Glomerular visceral epithelial cell (primary cell): ENCODE results near the gene PHGDH.
A peak's percentile ranks its signal among the peaks of the same experiment; 100 is the strongest.

Experiments
- DNase-seq: peaks from one replicate; pipeline ENCODE4 v3.0.0-alpha.2; 2016; ENCODE audit errors: extremely low spot score

PHGDH gene

GRCh38 chr1:119732465-119733168, 20.9 kb downstream of the PHGDH start:
- no peak for DNase-seq

- DNase-seq, result no peak
Measured at GRCh38 chr1:119733754-119734153, 22.0 kb downstream of the PHGDH start.

DNA sequence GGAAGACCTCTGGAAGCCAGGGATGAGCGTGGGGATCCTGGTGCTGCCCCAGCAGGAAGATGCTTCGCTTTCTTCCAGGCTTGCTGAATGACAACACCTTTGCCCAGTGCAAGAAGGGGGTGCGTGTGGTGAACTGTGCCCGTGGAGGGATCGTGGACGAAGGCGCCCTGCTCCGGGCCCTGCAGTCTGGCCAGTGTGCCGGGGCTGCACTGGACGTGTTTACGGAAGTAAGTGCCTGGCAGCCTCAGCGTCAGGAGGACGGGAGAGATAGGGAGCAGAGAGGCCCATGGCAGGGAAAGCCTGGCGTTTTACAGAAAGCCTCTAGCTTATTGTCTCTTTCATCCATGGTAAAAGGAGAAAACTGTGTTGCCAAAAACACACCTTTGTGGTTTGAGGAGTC, 23.5 kb downstream of the PHGDH start:
- no peak for DNase-seq

- no peak for DNase-seq
Measured at GRCh38 chr1:119736649-119737039, 24.9 kb downstream of the PHGDH start.

GRCh38 chr1:119737040-119737682, 25.4 kb downstream of the PHGDH start:
- DNase-seq, result no peak

DNA sequence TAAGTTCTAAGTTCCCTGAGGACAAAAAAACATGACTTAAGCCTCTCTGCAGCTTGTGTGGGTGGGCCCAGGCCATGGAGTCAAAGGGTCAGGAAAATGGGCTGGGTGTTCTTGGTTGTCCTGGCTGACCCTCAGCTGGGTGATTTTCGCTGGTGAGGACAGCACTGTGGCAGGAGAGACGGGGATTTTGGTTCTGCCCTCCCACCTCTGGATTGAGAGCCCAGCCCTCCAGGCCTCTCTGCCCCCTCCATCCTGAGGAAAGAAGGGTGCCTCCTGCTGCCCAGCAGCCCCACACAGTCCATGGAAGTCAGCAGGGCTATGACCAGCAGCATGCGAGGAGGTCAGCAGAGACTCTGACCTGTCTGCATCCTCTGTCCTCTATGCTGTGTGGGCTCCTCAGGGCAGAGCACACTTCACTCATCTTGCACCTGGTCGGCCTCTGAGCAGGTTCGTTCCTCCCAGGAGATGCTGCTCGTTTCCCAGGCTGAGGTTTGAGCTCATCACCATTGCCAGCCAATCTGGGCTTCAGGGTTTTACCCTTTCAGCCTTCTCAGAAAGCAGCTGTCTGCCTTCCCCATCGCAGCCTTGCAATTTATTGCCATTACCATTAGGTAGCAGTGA, 26.5 kb downstream of the PHGDH start:
- no peak for DNase-seq

DNA sequence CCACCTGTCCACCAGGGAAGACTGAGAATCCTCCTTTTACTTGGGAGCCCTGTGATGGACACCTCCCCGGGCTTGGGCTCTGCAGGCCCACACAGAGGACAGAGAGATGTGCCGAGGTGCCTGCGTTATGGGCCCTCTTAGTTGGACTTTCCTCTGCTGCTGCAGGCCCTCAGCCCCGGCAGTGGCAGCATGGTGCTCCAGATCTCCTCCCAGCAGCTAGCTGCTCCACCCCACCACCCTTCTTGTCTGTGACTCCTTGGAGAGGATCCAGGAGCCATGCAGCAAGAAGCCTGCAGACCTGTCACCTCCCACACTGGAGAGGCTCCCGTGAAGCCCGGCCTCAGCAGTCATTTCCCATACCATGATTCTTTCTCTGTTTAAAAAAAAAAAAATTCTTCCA, 27.4 kb downstream of the PHGDH start:
- no peak for DNase-seq

DNA sequence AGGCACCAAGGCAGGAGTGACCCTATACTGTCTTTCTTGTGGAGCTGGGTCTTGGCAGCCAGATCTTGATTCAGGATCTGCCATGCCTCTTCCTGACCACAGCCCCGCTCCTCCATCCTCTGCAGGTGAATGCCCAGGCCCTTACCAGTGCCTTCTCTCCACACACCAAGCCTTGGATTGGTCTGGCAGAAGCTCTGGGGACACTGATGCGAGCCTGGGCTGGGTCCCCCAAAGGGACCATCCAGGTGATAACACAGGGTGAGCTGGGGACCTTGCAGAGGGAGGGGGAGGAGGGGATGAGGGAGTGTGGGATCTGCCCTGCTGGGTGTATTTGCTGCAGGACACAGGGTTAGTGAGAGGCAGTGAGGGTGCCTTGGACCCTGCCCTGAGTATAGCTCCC, 28.5 kb downstream of the PHGDH start:
- no peak for DNase-seq

DNA sequence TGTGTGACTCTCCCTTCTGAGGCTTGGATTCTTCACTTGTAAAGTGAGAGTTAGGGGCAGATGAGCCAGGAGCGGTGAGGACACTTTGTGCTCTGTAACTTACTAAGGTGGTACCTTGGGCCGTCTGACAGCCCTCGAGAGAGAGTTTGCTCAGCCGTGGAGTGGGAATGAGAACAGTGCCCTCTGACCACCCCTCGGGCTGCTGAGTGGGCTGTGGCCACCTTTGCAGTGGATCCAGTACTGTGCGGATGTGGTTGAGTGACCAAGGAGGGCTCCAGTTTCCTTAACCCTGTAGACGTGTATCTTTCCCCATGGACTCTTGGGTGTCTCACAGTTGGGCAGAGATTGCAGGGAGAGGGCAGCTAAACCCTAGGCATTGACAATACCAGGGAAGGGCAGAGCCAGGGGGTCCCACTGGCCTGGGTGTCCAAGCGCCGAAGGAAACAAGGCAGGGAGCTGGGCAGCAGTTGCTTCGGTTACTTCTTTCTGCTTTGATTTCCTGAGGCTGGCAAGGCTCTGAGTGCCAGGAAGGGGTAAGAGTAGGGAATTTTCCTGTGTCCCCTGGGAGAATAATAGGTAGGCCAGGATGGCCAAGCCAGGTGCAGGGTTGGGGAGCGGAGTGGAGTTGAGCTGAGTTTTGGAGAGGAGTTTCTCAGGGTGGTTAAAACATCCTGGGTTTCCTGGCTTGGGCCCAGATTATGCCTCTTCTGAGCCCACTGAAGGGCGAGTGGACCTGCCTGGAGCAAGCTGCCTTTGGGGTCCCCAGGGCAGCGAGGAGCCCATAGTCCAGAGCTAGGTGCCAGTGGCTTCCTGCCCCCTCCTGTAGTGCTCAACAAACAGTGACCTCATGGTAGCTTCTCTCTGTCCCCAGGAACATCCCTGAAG, 29.4 kb downstream of the PHGDH start:
- no peak for DNase-seq

DNA sequence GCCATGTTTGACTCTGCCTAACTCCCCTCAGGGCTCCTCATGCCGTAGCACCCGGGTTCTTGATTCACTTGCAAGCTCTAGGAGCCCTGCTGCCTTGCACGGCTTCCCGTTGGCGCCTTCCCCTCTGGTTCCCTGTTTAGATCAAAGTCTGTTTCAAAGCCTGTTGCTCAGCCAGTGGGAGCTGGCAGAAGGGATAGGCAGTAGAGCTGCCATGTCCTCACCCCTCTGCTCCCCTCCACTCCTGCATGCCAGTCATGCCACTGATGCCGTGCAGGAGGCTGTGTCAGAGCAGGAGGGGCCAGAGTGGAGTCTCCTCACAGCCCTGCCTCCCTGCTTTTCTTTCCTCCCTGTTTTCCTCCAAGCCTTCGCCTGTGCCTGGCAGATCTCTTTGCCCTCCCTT, 30.5 kb downstream of the PHGDH start:
- no peak for DNase-seq

- no peak for DNase-seq
Measured at GRCh38 chr1:119742677-119743076, 30.9 kb downstream of the PHGDH start.

DNA sequence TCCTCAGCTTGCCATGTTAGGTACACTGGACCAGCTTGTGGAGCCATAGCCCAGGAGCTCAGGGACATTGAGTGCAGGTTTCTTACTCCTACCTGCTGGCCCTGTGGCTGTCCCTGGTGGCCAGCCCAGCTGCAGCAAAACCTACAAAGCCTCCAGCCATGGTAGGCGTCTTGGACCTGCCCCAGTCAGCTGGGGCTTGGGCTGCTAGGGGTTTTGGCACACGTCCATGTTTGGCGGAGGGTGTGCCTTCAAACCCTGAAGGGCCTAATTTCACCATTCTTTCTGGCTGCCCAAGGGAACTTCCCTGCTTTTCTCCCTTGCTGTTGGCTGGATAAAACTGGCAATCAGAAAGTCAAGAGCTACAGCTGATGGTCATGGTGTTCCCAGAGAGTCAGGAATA, 31.6 kb downstream of the PHGDH start:
- no peak for DNase-seq

GRCh38 chr1:119743776-119744597, 32.3 kb downstream of the PHGDH start:
- peak; percentile 68 for DNase-seq

- no peak for DNase-seq
Measured at GRCh38 chr1:119744598-119744942, 32.8 kb downstream of the PHGDH start.

GRCh38 chr1:119745034-119745433, 33.3 kb downstream of the PHGDH start:
- no peak for DNase-seq

DNA sequence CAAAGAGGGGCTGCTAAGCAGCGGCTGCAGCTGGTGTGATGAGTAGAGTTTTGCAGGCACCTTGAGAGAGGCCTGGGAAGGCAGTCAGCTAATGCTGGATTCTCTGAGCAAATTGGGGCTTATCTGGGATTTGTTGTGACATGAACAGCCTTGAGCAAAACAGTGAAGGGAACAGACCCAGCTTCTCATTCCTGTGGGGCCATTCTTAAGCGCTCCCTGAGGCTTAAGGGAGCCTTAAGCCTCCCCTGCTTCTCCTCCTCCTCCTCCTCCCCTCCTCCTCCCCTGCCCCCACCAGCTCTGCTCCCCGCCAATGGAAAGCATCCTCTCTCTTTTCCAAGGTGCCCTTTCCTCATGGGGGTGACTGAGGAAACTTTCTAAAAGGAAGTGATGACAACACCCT, 35.7 kb downstream of the PHGDH start:
- no peak for DNase-seq

DNA sequence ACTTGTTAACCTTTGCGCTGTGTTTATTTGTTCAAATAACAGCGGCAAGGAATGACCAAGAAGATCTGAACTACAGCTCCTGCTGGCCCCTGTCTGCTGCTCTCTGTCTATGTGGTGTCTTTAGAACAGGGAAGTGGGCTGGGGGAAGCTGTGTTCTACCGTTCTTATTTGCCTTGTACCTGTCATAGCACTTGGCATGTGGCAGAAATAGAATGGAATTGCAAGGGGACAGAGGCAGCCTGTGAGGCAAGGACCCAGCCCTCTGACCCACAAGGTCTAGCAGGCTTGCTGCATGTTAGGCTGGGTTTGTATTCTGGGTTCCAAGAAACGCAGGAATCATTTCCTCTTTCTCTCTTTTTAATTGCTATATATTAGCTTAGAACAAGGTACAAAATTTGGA, 36.3 kb downstream of the PHGDH start:
- no peak for DNase-seq

DNA sequence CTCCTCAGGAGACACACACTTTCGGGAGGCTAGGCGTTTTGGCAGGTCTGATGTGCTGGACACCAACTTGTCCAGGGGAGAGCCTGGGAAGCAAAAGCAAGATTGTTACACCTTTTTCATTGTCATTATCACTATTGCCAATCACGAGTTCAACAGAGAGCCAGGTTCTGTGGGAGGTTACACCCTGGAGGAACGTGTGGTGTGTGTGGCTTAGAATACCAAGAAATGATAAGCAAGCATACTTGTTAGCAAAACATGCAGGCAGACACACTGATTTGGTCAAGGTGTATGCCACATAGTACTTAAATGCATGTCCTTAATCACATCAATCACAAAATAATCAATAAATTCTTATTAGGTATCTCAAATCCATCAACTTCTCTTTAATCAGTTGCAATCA, 40.9 kb downstream of the PHGDH start:
- no peak for DNase-seq

GRCh38 chr1:119758584-119758983, 46.9 kb downstream of the PHGDH start:
- DNase-seq, result no peak

- DNase-seq, result no peak
Measured at GRCh38 chr1:119762409-119762808, 50.7 kb downstream of the PHGDH start.

DNA sequence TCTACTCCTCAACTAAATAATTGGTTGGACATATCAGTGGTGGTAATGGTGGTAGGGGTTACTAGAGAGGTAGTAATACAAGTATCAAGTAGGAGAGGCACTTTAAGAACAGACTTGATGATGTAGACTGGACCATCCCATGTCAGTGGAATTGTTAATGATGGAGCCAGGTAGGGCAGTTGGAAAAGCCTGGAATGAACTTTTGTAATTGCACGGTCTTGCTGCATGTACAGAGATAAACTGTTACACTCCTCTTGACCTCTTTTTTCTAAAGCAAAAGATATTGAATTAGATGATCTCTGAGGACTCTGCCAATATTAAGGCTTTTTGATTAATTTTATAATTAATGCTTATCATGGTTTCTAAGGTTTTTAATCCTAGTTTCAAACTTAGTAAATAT, 51.2 kb downstream of the PHGDH start:
- no peak for DNase-seq

DNA sequence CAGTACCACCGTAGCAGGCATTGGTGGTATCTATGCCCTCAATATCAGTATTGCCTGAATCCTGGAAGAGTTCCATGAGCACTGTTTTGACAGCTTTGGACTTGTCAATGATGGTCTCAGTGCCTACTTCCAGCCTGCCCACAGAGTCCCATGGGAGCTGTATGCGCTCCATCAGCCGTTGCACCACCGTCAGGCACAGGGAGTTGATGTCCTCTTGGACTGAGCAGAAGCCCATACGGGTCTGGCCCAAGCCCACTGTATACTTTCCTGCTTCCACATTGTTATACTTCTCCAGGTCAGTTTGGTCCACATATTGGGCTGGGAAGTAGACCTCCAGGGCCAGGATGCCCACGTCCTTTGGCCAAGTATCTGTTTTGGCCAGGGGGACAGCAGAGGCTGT, 52.5 kb downstream of the PHGDH start:
- DNase-seq, result no peak
